ENCODE results near the gene LINC00632.
"Not testable (repeated sequence)": the region's sequence is repeated elsewhere in the genome, so short reads cannot be mapped to it uniquely, and the experiment has no call there.

Gene LINC00632

GRCh38 chrX:140709421-140709846 is at the start of gene LINC00632:
TSS of gene LINC00632 (plus strand) at chrX:140709759.
- Mint-ChIP-seq H3K4me3 (peak within 1 kb of the TSS; percentile 81 to 87 (median 84)), H3K4me1 (peaks cover 14% of the 10 kb centered on the region), H3K27me3 (ENCODE audit: low read depth) (no peaks in the 10 kb centered on the region), H3K9me3 (no peaks in the 10 kb centered on the region), H3K36me3 (ENCODE audit: low read depth) (no peaks in the 10 kb centered on the region), H3K27ac (peak within 1 kb of the TSS; percentile 77 to 90 (median 86))
- no peak for TF ChIP-seq CTCF (IDR thresholded peaks at IDR 0.05; ENCODE audit: unreplicated experiment in 3 of 3)

GRCh38 chrX:140661643-140662042 is 47.9 kb upstream of the LINC00632 start:
- H3K4me1 Mint-ChIP-seq, result no peaks in the 10 kb centered on the region

DNA sequence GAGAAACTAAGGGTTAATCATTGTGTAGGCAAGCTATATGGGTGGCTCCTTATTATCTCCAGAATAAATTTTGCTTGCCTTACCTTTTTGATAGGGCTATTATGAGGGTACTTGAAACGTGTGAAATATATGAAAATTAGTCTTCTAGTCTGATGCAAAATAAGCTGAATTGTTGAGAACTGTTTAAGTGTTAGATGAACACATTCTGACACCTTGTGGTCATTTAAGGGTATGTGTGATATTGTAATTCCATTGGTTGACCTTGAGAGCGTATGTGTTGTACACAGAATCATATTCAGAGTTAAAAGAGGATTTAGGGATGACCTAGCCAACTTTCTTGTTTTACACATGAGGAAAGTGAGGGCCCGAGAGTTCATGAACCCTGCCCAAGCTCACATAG is 44.6 kb upstream of the LINC00632 start:
- no peaks in the 10 kb centered on the region for H3K9me3 Mint-ChIP-seq
- TF ChIP-seq CTCF (IDR thresholded peaks at IDR 0.05; ENCODE audit: unreplicated experiment in 3 of 3), result peak; percentile 35 to 61 (median 46)
- H3K4me1 Mint-ChIP-seq, result no peaks in the 10 kb centered on the region
- H3K36me3 Mint-ChIP-seq (ENCODE audit: low read depth), result no peaks in the 10 kb centered on the region
- no peak overlapping the region for H3K27ac Mint-ChIP-seq
- no peak overlapping the region for H3K4me3 Mint-ChIP-seq
- peaks cover 7% of the 10 kb centered on the region for H3K27me3 Mint-ChIP-seq (ENCODE audit: low read depth)

More at GRCh38 chrX:140661643-140662042, 47.9 kb upstream of the LINC00632 start:
- Mint-ChIP-seq H3K9me3 (no peaks in the 10 kb centered on the region), H3K27me3 (ENCODE audit: low read depth) (peaks cover 16% of the 10 kb centered on the region), H3K27ac (no peak overlapping the region), H3K4me3 (no peak overlapping the region), H3K36me3 (ENCODE audit: low read depth) (no peaks in the 10 kb centered on the region)
- peak in 2 of 3 experiments; percentile 20 to 29 for TF ChIP-seq CTCF (IDR thresholded peaks at IDR 0.05; ENCODE audit: unreplicated experiment in 3 of 3)

DNA sequence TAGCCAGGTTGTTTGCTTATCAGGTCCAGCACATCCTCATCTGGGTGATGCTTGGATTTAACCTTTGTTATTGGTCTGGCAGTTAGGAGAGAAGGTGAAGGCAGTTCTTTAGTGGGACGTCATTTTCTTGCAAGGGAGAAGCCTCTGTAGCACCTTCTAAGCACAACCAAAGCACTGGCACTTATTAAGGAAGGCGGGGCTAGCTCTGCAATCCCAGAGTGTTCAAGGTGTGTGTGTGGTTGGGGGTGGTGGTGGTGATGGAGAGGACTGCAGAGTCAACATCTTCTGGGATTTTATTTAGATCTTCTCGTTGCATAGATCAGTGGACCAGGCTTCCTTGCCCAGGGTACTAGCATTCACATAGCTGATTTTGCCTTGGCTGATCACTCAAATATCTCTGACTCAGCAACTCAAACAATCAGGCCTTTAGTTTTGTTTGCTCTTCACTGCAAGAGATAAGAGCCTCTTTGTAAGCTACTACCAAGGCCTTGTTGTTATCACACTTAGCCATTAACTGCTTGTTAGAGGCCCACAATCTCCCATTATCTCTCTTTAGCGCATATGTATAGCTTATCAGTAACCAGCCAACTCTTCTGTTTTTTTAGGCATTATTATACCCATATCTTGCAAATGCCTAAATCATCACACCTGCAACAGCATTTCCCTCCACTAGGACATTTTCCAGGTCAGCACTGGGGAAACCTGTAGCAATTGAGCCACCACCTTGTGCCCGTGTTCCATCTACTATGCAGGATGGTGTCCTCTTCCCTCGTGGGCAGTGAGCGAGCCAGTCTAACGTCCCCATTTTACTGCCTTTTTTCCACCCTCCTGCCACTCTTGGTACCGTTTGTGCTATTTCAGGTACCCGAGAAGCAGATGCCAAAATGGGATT is 36.5 kb upstream of the LINC00632 start:
- Mint-ChIP-seq H3K27ac (no peak overlapping the region), H3K27me3 (ENCODE audit: low read depth) (no peaks in the 10 kb centered on the region), H3K9me3 (no peaks in the 10 kb centered on the region), H3K36me3 (ENCODE audit: low read depth) (no peaks in the 10 kb centered on the region), H3K4me1 (no peaks in the 10 kb centered on the region), H3K4me3 (no peak overlapping the region)
- TF ChIP-seq CTCF (IDR thresholded peaks at IDR 0.05; ENCODE audit: unreplicated experiment in 3 of 3), result no peak

DNA sequence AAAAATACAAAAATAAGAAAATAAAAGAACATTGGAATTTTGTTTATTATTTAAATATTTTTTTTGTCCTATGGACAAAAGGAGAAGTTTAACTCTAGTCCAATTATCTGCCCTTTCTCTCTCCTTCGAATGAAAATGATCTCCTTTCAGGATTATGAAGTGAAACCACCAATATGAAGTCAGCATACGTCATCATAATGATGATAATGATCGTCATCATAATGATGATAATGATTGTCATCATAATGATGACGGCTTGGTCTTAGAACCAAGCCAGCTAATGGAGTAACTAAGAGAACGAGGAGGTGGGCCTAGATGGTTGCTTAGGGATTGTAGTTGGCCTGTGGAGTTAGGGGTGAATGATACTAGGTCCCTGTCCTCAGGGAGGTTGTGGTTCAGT is 21.9 kb upstream of the LINC00632 start:
- Mint-ChIP-seq H3K27me3 (ENCODE audit: low read depth) (no peaks in the 10 kb centered on the region), H3K4me3 (no peak overlapping the region), H3K27ac (no peak overlapping the region), H3K4me1 (no peaks in the 10 kb centered on the region), H3K9me3 (no peaks in the 10 kb centered on the region), H3K36me3 (ENCODE audit: low read depth) (no peaks in the 10 kb centered on the region)
- no peak for TF ChIP-seq CTCF (IDR thresholded peaks at IDR 0.05; ENCODE audit: unreplicated experiment in 3 of 3)

- not testable (repeated sequence) for H3K4me1 Mint-ChIP-seq; H3K9me3 Mint-ChIP-seq; H3K27ac Mint-ChIP-seq; H3K4me3 Mint-ChIP-seq; H3K36me3 Mint-ChIP-seq (ENCODE audit: low read depth); H3K27me3 Mint-ChIP-seq (ENCODE audit: low read depth)
These were observed 18.0 kb upstream of the LINC00632 start for GRCh38 chrX:140691596-140691995.
